ENCODE measurements around the gene PGA3.
"Not testable (repeated sequence)": the region's sequence is repeated elsewhere in the genome, so short reads cannot be mapped to it uniquely, and the experiment has no call there.

Gene PGA3

GRCh38 chr11:61202950-61203746 lies at the start of gene PGA3:
Gene PGA3 (plus strand): TSS chr11:61203515. CDS start chr11:61203565, 50 bp downstream.
- not testable (repeated sequence) for DNase-seq

- no peak for DNase-seq
Measured at GRCh38 chr11:61153593-61154095, 49.7 kb upstream of the PGA3 start.

- no peak for DNase-seq
Measured at GRCh38 chr11:61154528-61154927, 48.8 kb upstream of the PGA3 start.

DNA sequence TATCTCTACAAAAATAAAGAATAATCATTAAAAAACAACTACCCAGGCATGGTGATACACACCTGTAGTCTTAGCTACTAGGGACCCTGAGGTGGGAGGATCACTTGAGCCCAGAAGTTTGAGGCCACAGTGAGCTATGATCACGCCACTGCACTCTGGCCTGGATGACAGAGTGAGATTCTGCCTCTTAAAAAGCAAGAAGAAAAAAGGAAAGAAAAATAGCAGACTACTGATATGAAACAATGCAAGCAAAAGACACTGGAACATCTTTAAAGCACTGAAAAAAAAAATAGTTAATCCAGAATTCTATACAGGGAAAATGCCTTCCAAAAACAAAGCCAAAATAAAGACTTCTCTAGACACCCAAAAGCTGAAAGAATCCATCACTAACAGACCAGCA lies 48.0 kb upstream of the PGA3 start:
- no peak for DNase-seq

- DNase-seq = no peak
Measured at GRCh38 chr11:61155741-61156140, 47.6 kb upstream of the PGA3 start.

- DNase-seq = no peak
Measured at GRCh38 chr11:61157743-61158142, 45.6 kb upstream of the PGA3 start.

DNA sequence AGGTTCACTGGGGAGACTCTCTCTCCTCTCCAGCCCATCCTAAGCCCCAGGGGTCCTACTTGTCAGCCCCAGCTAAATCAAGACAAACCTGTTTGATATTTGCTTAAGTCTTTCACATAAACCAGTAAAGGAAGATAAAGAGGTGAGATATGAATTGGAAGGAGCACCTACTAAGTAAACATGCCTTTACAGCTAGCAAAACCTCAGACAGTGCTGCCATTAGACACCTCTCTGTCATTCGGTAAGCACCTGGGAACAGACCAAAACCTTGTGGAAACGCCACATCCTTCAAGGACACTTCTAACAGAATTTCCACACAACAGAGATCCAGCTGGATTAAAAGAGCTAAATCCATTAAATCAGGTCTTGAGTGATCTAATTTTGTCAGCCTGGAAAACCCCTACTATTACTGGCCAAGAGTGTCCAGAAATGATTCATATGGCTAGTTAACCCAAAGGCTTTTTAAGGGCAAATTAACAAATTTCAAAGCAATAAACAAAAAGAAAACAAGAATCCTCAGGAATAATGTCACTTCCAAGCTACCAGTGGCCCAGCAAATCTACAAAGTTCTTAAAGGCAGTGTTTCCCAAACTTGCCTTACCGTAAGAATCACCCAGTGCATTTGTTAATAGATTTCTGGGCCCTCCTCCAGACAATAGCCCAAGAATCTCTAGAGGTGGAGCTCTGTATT lies 44.5 kb upstream of the PGA3 start:
- DNase-seq = no peak

GRCh38 chr11:61160487-61161189 lies 42.7 kb upstream of the PGA3 start:
- DNase-seq = no peak

DNA sequence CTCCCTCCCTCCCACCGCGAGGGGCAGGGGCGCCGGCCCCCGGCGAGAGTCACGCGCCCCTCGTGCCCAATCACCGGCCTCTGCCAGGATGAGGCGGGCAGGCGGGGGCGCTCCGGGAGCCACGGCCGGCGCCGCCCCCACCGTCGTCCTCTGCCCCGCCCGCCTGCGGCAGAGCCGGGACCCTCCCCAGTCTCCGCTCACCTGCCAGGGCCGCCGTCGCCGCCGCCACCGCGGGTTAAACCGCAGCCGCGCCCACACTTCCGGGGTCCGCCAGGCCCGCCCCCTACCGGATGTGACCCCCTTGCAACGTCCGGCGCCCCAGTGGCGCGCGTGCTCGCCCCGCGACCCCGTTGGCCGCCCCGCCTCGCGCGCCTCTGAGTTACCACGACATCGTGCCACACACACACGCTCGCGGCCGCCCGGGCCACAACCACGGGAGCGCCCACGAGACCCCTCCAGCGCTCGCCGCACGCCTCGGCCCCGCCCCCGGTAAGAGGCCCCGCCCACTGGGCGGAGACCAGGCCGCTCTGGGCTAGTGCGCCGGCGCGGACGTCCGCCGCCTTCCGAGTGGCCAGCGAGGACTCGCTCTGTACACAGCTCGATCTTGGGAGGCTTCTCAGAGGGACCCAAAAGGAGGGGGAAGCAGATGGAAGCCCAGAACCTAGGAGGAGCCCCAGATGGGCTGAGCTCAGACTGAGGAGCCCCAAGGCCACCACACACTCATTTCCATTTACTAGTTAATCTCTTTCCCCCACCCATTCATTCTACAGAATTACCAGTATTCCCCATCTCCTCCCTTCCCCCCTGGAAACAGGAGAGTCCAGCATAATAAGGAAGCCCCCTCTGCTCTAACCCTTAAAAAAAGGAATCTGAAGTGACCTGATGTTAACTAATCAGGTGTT lies 41.9 kb upstream of the PGA3 start, which contains the start of gene VPS37C:
VPS37C (minus strand) TSS at position 237 of the 902 bp plus-strand sequence. CDS start 22,597 bp downstream, outside the sequence.
- peak; percentile 60 for DNase-seq

GRCh38 chr11:61162092-61162941 lies 41.0 kb upstream of the PGA3 start:
- DNase-seq = no peak

- DNase-seq = no peak
Measured at GRCh38 chr11:61163021-61163420, 40.3 kb upstream of the PGA3 start.

- DNase-seq = no peak
Measured at GRCh38 chr11:61163714-61164605, 39.4 kb upstream of the PGA3 start.

GRCh38 chr11:61164606-61165424 lies 38.5 kb upstream of the PGA3 start:
- DNase-seq = peak; percentile 13

DNA sequence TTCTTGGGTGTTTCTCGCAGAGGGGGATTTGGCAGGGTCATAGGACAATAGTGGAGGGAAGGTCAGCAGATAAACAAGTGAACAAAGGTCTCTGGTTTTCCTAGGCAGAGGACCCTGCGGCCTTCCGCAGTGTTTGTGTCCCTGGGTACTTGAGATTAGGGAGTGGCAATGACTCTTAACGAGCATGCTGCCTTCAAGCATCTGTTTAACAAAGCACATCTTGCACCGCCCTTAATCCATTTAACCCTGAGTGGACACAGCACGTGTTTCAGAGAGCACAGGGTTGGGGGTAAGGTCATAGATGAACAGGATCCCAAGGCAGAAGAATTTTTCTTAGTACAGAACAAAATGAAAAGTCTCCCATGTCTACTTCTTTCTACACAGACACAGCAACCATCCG lies 37.5 kb upstream of the PGA3 start:
- not testable (repeated sequence) for DNase-seq

DNA sequence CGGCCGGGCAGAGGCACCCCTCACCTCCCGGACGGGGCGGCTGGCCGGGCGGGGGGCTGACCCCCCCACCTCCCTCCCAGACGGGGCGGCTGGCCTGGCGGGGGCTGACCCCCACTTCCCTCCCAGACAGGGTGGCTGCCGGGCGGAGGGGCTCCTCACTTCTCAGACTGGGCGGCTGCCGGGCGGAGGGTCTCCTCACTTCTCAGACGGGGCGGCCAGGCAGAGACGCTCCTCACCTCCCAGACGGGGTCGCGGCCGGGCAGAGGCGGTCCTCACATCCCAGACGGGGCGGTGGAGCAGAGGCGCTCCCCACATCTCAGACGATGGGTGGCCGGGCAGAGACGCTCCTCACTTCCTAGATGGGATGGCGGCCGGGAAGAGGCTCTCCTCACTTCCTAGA lies 37.0 kb upstream of the PGA3 start:
- not testable (repeated sequence) for DNase-seq

DNA sequence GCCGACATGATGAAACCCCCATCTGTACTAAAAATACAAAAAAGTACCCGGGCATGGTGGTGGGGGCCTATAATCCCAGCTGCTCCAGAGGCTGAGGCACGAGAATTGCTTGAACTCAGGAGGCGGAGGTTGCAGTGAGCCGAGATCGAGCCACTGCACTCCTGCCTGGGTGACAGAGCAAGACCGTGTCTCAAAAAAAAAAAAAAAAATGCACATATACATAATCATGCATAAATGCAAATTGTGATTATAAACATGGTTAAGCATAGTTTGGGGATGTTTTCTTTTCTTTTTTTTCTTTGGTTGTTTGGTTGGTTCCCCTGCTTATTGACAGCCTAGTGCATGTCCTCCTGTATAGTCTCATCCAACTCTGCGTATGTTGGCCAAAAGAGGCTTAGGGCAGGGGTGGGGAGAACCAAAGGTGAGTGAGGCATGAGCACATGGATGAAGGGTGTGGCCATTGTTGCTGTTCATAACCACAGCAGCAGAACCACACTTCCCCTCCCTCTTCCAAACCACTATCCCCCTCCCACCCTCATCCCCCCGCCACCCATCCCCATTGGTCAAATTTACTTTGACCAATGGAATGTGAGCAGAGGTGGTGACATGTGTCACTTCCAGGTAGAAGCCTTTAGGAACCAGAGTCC lies 35.1 kb upstream of the PGA3 start:
- DNase-seq = no peak

- DNase-seq = no peak
Measured at GRCh38 chr11:61168800-61169199, 34.5 kb upstream of the PGA3 start.

DNA sequence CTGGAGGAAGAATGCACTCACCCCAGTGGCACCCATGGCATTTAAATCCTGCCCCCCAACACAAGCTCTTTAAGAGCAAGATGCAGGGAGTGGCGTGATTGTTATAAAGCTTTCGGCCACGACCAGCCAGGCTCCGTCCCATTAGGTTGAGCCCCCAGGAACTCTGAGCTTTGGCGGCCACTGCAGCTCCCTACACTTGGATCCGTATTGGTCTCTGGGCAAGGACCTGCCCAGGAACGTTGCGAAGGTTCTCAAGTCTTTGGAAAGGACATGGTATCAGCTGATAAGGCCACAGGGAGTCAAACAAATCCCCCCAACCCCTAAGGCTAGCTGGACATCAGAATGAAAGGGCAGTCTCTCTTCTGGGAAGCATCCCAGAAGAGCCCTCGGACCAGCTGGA lies 32.7 kb upstream of the PGA3 start:
- DNase-seq = no peak

GRCh38 chr11:61171907-61172306 lies 31.4 kb upstream of the PGA3 start:
- no peak for DNase-seq
